ENCODE data around the gene SIN3B.

SIN3B gene

DNA sequence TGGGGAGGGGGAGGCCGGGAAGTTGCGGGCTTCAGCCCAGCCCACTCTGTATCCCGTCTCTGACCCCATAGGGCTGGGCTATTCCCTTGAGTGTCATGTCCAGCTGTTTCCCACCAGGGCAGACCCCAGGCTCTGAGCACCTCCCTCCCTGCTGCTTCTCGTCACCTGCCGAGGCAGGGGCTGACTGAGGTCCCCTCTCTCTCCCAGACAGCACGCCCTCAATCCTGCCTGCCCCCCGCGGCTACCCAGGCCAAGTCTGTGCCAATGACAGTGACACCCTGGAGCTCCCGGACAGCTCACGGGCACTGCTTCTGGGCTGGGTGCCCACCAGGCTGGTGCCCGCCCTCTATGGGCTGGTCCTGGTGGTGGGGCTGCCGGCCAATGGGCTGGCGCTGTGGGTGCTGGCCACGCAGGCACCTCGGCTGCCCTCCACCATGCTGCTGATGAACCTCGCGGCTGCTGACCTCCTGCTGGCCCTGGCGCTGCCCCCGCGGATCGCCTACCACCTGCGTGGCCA, 60.2 kb downstream of the SIN3B start:
- no peak for DNase-seq (ENCODE audit: low read depth, low spot score)
- ChIA-PET CTCF (no interaction called here), POLR2A (no interaction called here)
- no peak overlapping the region for H3K4me3 ChIP-seq (ENCODE audit: low read depth, low read length)
- TF ChIP-seq, protein P1, sequence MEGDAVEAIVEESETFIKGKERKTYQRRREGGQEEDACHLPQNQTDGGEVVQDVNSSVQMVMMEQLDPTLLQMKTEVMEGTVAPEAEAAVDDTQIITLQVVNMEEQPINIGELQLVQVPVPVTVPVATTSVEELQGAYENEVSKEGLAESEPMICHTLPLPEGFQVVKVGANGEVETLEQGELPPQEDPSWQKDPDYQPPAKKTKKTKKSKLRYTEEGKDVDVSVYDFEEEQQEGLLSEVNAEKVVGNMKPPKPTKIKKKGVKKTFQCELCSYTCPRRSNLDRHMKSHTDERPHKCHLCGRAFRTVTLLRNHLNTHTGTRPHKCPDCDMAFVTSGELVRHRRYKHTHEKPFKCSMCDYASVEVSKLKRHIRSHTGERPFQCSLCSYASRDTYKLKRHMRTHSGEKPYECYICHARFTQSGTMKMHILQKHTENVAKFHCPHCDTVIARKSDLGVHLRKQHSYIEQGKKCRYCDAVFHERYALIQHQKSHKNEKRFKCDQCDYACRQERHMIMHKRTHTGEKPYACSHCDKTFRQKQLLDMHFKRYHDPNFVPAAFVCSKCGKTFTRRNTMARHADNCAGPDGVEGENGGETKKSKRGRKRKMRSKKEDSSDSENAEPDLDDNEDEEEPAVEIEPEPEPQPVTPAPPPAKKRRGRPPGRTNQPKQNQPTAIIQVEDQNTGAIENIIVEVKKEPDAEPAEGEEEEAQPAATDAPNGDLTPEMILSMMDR (IDR thresholded peaks at IDR 0.05; ENCODE audit: insufficient read depth, low read length, missing control alignments), result no peak

DNA sequence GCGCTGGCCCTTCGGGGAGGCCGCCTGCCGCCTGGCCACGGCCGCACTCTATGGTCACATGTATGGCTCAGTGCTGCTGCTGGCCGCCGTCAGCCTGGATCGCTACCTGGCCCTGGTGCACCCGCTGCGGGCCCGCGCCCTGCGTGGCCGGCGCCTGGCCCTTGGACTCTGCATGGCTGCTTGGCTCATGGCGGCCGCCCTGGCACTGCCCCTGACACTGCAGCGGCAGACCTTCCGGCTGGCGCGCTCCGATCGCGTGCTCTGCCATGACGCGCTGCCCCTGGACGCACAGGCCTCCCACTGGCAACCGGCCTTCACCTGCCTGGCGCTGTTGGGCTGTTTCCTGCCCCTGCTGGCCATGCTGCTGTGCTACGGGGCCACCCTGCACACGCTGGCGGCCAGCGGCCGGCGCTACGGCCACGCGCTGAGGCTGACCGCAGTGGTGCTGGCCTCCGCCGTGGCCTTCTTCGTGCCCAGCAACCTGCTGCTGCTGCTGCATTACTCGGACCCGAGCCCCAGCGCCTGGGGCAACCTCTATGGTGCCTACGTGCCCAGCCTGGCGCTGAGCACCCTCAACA, 60.8 kb downstream of the SIN3B start:
- TF ChIP-seq, protein P1 (IDR thresholded peaks at IDR 0.05; ENCODE audit: insufficient read depth, low read length, missing control alignments), result no peak
- H3K4me3 ChIP-seq (ENCODE audit: low read depth, low read length), result no peak overlapping the region
- no peak for DNase-seq (ENCODE audit: low read depth, low spot score)
- POLR2A ChIA-PET, result no interaction called here
- CTCF ChIA-PET, result no interaction called here

DNA sequence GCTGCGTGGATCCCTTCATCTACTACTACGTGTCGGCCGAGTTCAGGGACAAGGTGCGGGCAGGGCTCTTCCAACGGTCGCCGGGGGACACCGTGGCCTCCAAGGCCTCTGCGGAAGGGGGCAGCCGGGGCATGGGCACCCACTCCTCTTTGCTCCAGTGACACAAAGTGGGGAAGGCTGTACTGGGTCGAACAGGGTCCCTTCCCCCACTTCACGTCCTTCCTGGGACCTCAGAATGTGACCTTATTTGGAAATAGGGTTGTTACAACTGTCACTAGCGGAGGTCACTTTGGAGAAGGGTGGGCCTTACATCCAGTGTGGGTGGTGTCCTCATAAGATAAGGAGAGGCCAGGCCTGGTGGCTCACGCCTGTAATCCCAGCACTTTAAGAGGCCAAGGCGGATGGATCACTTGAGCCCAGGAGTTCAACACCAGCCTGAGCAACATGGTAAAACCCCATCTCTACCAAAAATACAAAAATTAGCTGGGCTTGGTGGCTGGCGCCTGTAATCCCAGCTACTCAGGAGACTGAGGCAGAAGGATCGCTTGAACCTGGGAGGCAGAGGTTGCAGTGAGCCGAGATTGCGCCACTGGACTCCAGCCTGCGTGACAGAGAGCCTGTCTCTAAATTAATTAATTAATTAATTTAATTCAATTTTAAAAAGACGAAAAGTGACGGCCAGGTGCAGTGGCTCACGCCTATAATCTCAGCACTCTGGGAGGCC, 61.4 kb downstream of the SIN3B start:
- POLR2A ChIA-PET, result no interaction called here
- H3K4me3 ChIP-seq (ENCODE audit: low read depth, low read length), result no peak overlapping the region
- CTCF ChIA-PET, result no interaction called here
- no peak for DNase-seq (ENCODE audit: low read depth, low spot score)
- TF ChIP-seq, protein P1 (IDR thresholded peaks at IDR 0.05; ENCODE audit: insufficient read depth, low read length, missing control alignments), result no peak

DNA sequence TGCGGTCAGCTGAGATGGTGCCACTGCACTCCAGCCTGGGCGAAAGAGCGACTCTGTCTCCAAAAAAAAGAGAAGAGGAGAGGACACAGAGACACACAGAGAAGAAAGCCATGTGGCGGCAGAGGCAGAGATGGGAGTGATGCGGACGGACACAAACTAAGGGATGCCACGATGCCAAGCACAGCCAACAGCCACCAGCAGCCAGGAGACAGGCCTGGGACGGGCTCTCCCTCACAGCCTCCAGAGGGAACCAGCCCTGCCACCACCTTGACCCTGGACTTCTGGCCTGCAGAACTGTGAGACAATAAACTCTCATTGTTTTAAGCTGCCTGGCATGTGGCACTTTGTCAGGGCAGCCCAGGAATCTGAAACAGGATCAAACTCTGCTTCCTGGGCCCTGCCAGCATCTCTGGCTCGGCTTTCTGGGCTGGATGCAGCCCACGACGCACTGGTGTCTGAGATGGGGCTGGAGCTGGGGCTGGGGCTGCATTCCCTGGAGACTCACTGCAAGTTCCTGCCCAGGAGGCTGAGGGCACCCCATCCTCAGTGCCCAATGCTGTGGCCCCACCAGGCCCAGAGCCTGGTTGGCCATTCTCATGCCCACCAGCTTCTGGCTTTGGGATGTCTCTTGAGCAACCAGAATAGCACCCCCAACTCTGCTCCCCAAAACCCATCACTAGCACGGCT, 62.6 kb downstream of the SIN3B start:
- ChIA-PET CTCF (no interaction called here), POLR2A (no interaction called here)
- no peak for DNase-seq (ENCODE audit: low read depth, low spot score)
- TF ChIP-seq, protein P1 (IDR thresholded peaks at IDR 0.05; ENCODE audit: insufficient read depth, low read length, missing control alignments), result no peak
- no peak overlapping the region for H3K4me3 ChIP-seq (ENCODE audit: low read depth, low read length)

DNA sequence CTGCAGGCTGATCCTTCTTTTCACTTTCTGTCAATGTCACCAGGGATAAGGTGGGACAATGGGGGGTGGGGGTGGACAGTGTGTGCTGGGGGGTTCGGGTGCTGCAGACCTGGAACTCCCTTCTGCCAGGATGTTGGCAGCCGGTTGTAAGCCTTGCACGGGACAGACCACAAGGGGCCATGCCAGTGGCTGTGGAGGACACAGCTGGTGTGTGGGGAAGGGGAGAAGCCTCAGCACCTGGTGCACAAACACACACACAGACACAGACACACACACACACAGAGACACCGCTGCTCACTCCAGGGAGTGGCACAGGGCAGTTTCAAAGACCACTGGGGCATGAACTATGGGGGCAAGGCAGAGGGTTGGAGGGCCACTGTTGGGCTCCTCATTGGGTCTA, 63.2 kb downstream of the SIN3B start:
- no peak overlapping the region for H3K4me3 ChIP-seq (ENCODE audit: low read depth, low read length)
- POLR2A ChIA-PET, result no interaction called here
- no peak for DNase-seq (ENCODE audit: low read depth, low spot score)
- CTCF ChIA-PET, result no interaction called here
- TF ChIP-seq, protein P1 (IDR thresholded peaks at IDR 0.05; ENCODE audit: insufficient read depth, low read length, missing control alignments), result no peak
